Naive thymus-derived CD8-positive, alpha-beta T cell (primary cell): ENCODE measurements around the gene CTIF. TPM values are rescaled to one million over a fixed set of nuclear protein-coding genes. Genes with fewer than 3 reads are reported as not detected.

ENCODE experiments used
- ATAC-seq, 2 donors: fragments of 150-1000 bp; cut with Tn5 transposase in 1 of 2; sonication (Bioruptor Pico), chemical (Tn5 transposase) in 1 of 2; 1 replicate in 1 of 2; 2 replicates in 1 of 2; pipeline ENCODE4 v1.10.0; 2021; ENCODE audit warnings: mild to moderate bottlenecking in 2 of 2, moderate library complexity in 2 of 2
- POLR2A ChIA-PET: fragments of 350-600 bp; sonication (Branson Sonifier 250); formaldehyde crosslinking; loops from one replicate; lab custom pipeline; 2021; ENCODE audit warnings: antibody characterized with exemption; lab: Charles Lee
- DNase-seq, 10 donors: peaks; one replicate each; pipeline versions ENCODE4 v3.0.0 to v3.0.0-alpha.2; 2020 to 2022
- H3K27ac Mint-ChIP-seq, 10 donors: one replicate each; pipeline ENCODE4 v1.8.0; 2020 to 2022; ENCODE audit warnings: mild to moderate bottlenecking in 10 of 10, mixed read lengths in 10 of 10, moderate library complexity in 4 of 10, inconsistent platforms in 1 of 10
- H3K27me3 Mint-ChIP-seq, 5 donors: one replicate each; pipeline ENCODE4 v1.8.0; 2021 to 2022; ENCODE audit warnings: mixed read lengths in 5 of 5
- H3K36me3 Mint-ChIP-seq, 3 donors: one replicate each; pipeline ENCODE4 v1.8.0; 2020 to 2022; ENCODE audit warnings: mixed read lengths in 3 of 3, mild to moderate bottlenecking in 2 of 3, inconsistent platforms in 1 of 3
- H3K4me1 Mint-ChIP-seq, 4 donors: one replicate each; pipeline ENCODE4 v1.8.0; 2021 to 2022; ENCODE audit warnings: mixed read lengths in 4 of 4
- H3K4me3 Mint-ChIP-seq, 10 donors: one replicate each; pipeline ENCODE4 v1.8.0; 2020 to 2022; ENCODE audit warnings: mild to moderate bottlenecking in 10 of 10, mixed read lengths in 10 of 10, moderate library complexity in 6 of 10, inconsistent platforms in 1 of 10
- H3K9me3 Mint-ChIP-seq, 9 donors: one replicate each; pipeline ENCODE4 v1.8.0; 2020 to 2022; ENCODE audit warnings: mixed read lengths in 9 of 9, mild to moderate bottlenecking in 3 of 9, inconsistent platforms in 1 of 9, moderate library complexity in 1 of 9
- polyA plus RNA-seq, 3 donors: library from polyadenylated mRNA; unstranded; fragments of 300-500 nt; fragmentation: Illumina TruSeq; gene quantifications; one replicate each; pipeline ENCODE4 v1.2.3, GENCODE V29; 2021
- total RNA-seq, 8 experiments: library from RNA in 2 of 8; stranded (reverse) in 2 of 8; gene quantifications; one replicate each; pipeline ENCODE4 v1.2.3 and lab custom pipeline; 2021 to 2026

The CTIF gene
- total and polyA plus RNA-seq, 5 experiments from 2014 or later: 0.06 to 3.4 (median 2.0) TPM; not detected in 2

GRCh38 chr18:48690494-48690893 lies 151.7 kb downstream of the CTIF start:
- H3K27me3 Mint-ChIP-seq: peaks cover 0 to 2% (median 0%) of the 10 kb centered on the region in 5 donors
- DNase-seq: no peak
- H3K36me3 Mint-ChIP-seq: no peaks in the 10 kb centered on the region
- H3K9me3 Mint-ChIP-seq: no peaks in the 10 kb centered on the region
- H3K27ac Mint-ChIP-seq: no peak overlapping the region
- POLR2A ChIA-PET: interaction anchor here (0.7 kb wide), 1 partner anchor 41 kb away, joined by 3 read pairs; no protein-coding TSS in a partner anchor
- H3K4me3 Mint-ChIP-seq: no peak overlapping the region
- H3K4me1 Mint-ChIP-seq: no peaks in the 10 kb centered on the region
- no peak for ATAC-seq

GRCh38 chr18:48693006-48693405 lies 154.2 kb downstream of the CTIF start:
- Mint-ChIP-seq H3K36me3 (no peaks in the 10 kb centered on the region), H3K9me3 (no peaks in the 10 kb centered on the region), H3K4me3 (no peak overlapping the region), H3K27me3 (peaks cover 0 to 2% (median 0%) of the 10 kb centered on the region in 5 donors), H3K27ac (no peak overlapping the region), H3K4me1 (no peaks in the 10 kb centered on the region)
- ATAC-seq (no peak), DNase-seq (peak in 1 of 10 donors; percentile 28)
- POLR2A ChIA-PET: no interaction called here

GRCh38 chr18:48693625-48694262 lies 154.9 kb downstream of the CTIF start:
- Mint-ChIP-seq H3K9me3 (no peaks in the 10 kb centered on the region), H3K36me3 (no peaks in the 10 kb centered on the region), H3K4me1 (peaks cover 0 to 5% (median 0%) of the 10 kb centered on the region in 4 donors), H3K27me3 (peaks cover 0 to 2% (median 0%) of the 10 kb centered on the region in 5 donors), H3K4me3 (no peak overlapping the region), H3K27ac (no peak overlapping the region)
- POLR2A ChIA-PET: no interaction called here
- DNase-seq (peak in 1 of 10 donors; percentile 28), ATAC-seq (no peak)

GRCh38 chr18:48694295-48694694 lies 155.5 kb downstream of the CTIF start:
- POLR2A ChIA-PET: no interaction called here
- no peak overlapping the region for H3K27ac Mint-ChIP-seq
- no peak overlapping the region for H3K4me3 Mint-ChIP-seq
- no peaks in the 10 kb centered on the region for H3K9me3 Mint-ChIP-seq
- peak in 1 of 10 donors; percentile 1 for DNase-seq
- no peak for ATAC-seq
- peaks cover 0 to 2% (median 0%) of the 10 kb centered on the region in 5 donors for H3K27me3 Mint-ChIP-seq
- H3K36me3 Mint-ChIP-seq: no peaks in the 10 kb centered on the region
- H3K4me1 Mint-ChIP-seq: peaks cover 0 to 8% (median 0%) of the 10 kb centered on the region in 4 donors

GRCh38 chr18:48695671-48696070 lies 156.8 kb downstream of the CTIF start:
- Mint-ChIP-seq H3K4me1 (peaks cover 0 to 8% (median 0%) of the 10 kb centered on the region in 4 donors), H3K4me3 (no peak overlapping the region), H3K27ac (no peak overlapping the region), H3K27me3 (peaks cover 0 to 2% (median 0%) of the 10 kb centered on the region in 5 donors), H3K36me3 (no peaks in the 10 kb centered on the region), H3K9me3 (no peaks in the 10 kb centered on the region)
- ATAC-seq: no peak
- peak in 1 of 10 donors; percentile 9 for DNase-seq
- POLR2A ChIA-PET: no interaction called here

- H3K27me3 Mint-ChIP-seq: peaks cover 0 to 2% (median 0%) of the 10 kb centered on the region in 5 donors
These were observed 157.4 kb downstream of the CTIF start for GRCh38 chr18:48696218-48696617.

GRCh38 chr18:48697441-48697840 lies 158.6 kb downstream of the CTIF start:
- no peaks in the 10 kb centered on the region for H3K9me3 Mint-ChIP-seq
- no peak overlapping the region for H3K4me3 Mint-ChIP-seq
- peaks cover 0 to 8% (median 0%) of the 10 kb centered on the region in 4 donors for H3K4me1 Mint-ChIP-seq
- no peak overlapping the region for H3K27ac Mint-ChIP-seq
- H3K36me3 Mint-ChIP-seq: no peaks in the 10 kb centered on the region
- DNase-seq (no peak), ATAC-seq (no peak)
- POLR2A ChIA-PET: no interaction called here
- no peaks in the 10 kb centered on the region for H3K27me3 Mint-ChIP-seq

More at GRCh38 chr18:48696218-48696617, 157.4 kb downstream of the CTIF start:
- DNase-seq: peak in 1 of 10 donors; percentile 18
- POLR2A ChIA-PET: interaction anchor here (0.7 kb wide), 1 partner anchor 500 kb away, joined by 3 read pairs; no protein-coding TSS in a partner anchor
- H3K4me3 Mint-ChIP-seq: no peak overlapping the region
- H3K36me3 Mint-ChIP-seq: no peaks in the 10 kb centered on the region
- ATAC-seq: no peak
- peaks cover 0 to 8% (median 0%) of the 10 kb centered on the region in 4 donors for H3K4me1 Mint-ChIP-seq
- H3K27ac Mint-ChIP-seq: no peak overlapping the region
- H3K9me3 Mint-ChIP-seq: no peaks in the 10 kb centered on the region

GRCh38 chr18:48698707-48699106 lies 159.9 kb downstream of the CTIF start:
- no peaks in the 10 kb centered on the region for H3K9me3 Mint-ChIP-seq
- POLR2A ChIA-PET: interaction anchor here (0.7 kb wide), 1 partner anchor 1115 kb away, joined by 3 read pairs; the partner anchor contains the start of gene ACAA2
- peaks cover 0 to 8% (median 0%) of the 10 kb centered on the region in 4 donors for H3K4me1 Mint-ChIP-seq
- no peak for ATAC-seq
- no peak overlapping the region for H3K27ac Mint-ChIP-seq
- H3K36me3 Mint-ChIP-seq: no peaks in the 10 kb centered on the region
- no peaks in the 10 kb centered on the region for H3K27me3 Mint-ChIP-seq
- no peak overlapping the region for H3K4me3 Mint-ChIP-seq
- no peak for DNase-seq

GRCh38 chr18:48699761-48700160 lies 160.9 kb downstream of the CTIF start:
- no peak overlapping the region for H3K4me3 Mint-ChIP-seq
- H3K27me3 Mint-ChIP-seq: no peaks in the 10 kb centered on the region
- ATAC-seq (no peak), DNase-seq (peak in 1 of 10 donors; percentile 50)
- peaks cover 0 to 8% (median 0%) of the 10 kb centered on the region in 4 donors for H3K4me1 Mint-ChIP-seq
- no peaks in the 10 kb centered on the region for H3K9me3 Mint-ChIP-seq
- peak overlapping the region in 1 of 10 donors; percentile 15 for H3K27ac Mint-ChIP-seq
- no peaks in the 10 kb centered on the region for H3K36me3 Mint-ChIP-seq
- POLR2A ChIA-PET: no interaction called here

GRCh38 chr18:48700446-48700845 lies 161.6 kb downstream of the CTIF start:
- ATAC-seq (no peak), DNase-seq (no peak)
- Mint-ChIP-seq H3K27ac (no peak overlapping the region), H3K4me1 (peaks cover 0 to 8% (median 0%) of the 10 kb centered on the region in 4 donors), H3K36me3 (no peaks in the 10 kb centered on the region), H3K9me3 (no peaks in the 10 kb centered on the region), H3K27me3 (no peaks in the 10 kb centered on the region), H3K4me3 (no peak overlapping the region)
- POLR2A ChIA-PET: no interaction called here

- Mint-ChIP-seq H3K36me3 (no peaks in the 10 kb centered on the region), H3K9me3 (no peaks in the 10 kb centered on the region), H3K27me3 (no peaks in the 10 kb centered on the region), H3K27ac (no peak overlapping the region), H3K4me1 (peaks cover 0 to 9% (median 2%) of the 10 kb centered on the region in 4 donors), H3K4me3 (no peak overlapping the region)
- POLR2A ChIA-PET: no interaction called here
- DNase-seq: no peak
- ATAC-seq: no peak
These were observed 163.7 kb downstream of the CTIF start for GRCh38 chr18:48702346-48703027.

GRCh38 chr18:48703028-48703386 lies 164.2 kb downstream of the CTIF start:
- H3K4me3 Mint-ChIP-seq: no peak overlapping the region
- H3K4me1 Mint-ChIP-seq: peaks cover 0 to 9% (median 2%) of the 10 kb centered on the region in 4 donors
- H3K36me3 Mint-ChIP-seq: no peaks in the 10 kb centered on the region
- POLR2A ChIA-PET: no interaction called here
- peaks cover 0 to 3% (median 0%) of the 10 kb centered on the region in 9 donors for H3K9me3 Mint-ChIP-seq
- peak overlapping the region in 1 of 10 donors; percentile 37 for H3K27ac Mint-ChIP-seq
- no peaks in the 10 kb centered on the region for H3K27me3 Mint-ChIP-seq
- no peak for ATAC-seq
- DNase-seq: no peak

GRCh38 chr18:48703418-48703817 lies 164.6 kb downstream of the CTIF start:
- Mint-ChIP-seq H3K36me3 (no peaks in the 10 kb centered on the region), H3K4me3 (no peak overlapping the region), H3K4me1 (peaks cover 0 to 8% (median 2%) of the 10 kb centered on the region in 4 donors), H3K27me3 (no peaks in the 10 kb centered on the region), H3K27ac (peak overlapping the region in 2 of 10 donors; percentile 34 to 66), H3K9me3 (peaks cover 0 to 5% (median 0%) of the 10 kb centered on the region in 9 donors)
- no peak for ATAC-seq
- POLR2A ChIA-PET: no interaction called here
- DNase-seq: no peak
